GM13976 (cell line): ENCODE results near the gene LENG8.

Experiments used
- DNase-seq: peaks from one replicate; pipeline ENCODE4 v3.0.0; 2012; ENCODE audit warnings: low spot score
- in situ Hi-C: fragments of 300-500 bp; cut with MboI; formaldehyde crosslinking; loops from one replicate; pipeline ENCODE4 v1.12.0; 2022; ENCODE audit warnings: low sequenced_read_pairs, mixed read lengths, inconsistent platforms; ENCODE audit not compliant: unreplicated experiment
- TF ChIP-seq, protein P1 (sequence below): IDR thresholded peaks from 2 replicates; pipeline ENCODE4 v1.5.1; 2012; ENCODE audit warnings: borderline replicate concordance, mild to moderate bottlenecking; ENCODE audit not compliant: insufficient read depth; ENCODE audit errors: extremely low read depth, missing control alignments, control extremely low read depth

The LENG8 gene

DNA sequence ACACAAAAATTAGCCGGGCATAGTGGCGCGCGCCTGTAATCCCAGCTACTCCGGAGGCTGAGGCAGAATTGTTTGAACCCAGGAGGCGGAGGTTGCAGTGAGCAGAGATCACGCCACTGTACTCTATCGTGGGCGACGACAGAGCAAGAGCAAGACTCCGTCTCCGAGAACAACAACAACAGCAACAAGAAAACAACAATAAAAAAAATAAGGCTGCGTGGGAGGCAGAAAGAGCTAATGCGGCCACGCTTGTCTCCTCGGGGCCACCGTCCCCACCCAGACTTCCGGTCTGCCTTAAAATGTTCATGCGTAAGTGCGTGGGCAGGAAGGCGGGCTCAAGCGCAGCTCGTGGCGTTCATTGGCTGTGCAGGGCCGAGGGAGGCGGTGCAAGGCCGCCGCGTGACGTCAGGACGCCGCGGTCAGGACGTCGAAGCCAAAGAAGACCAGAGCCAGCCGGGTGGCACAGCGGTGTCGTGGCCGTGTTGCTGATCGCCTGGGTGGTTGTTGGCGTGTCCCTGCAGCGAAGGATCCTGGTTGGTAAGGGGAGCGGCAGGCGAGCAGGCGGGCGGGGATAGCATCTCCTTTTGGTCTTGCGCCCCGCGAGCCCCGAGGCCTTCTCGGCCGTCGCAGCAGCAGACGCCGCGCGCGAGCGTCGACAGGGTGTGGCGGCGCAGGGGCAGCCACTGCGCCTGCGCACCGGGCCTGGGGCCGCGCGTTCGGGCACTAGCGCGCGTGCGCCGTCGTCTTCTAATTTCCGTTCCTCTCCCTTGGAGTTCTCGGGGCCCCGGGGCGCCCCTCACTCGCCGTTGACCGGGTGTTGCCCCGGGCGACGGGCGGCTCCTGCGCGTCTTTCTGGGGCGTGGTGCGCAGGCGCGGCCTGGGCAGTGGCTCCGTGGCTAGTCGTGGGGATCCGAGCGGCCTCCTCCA is at the start of gene LENG8:
LENG8 (plus strand) TSS at position 426 of the 927 bp plus-strand sequence. CDS start 2,146 bp downstream, outside the sequence.
- in situ Hi-C loops: no loop called here
- TF ChIP-seq, protein P1, sequence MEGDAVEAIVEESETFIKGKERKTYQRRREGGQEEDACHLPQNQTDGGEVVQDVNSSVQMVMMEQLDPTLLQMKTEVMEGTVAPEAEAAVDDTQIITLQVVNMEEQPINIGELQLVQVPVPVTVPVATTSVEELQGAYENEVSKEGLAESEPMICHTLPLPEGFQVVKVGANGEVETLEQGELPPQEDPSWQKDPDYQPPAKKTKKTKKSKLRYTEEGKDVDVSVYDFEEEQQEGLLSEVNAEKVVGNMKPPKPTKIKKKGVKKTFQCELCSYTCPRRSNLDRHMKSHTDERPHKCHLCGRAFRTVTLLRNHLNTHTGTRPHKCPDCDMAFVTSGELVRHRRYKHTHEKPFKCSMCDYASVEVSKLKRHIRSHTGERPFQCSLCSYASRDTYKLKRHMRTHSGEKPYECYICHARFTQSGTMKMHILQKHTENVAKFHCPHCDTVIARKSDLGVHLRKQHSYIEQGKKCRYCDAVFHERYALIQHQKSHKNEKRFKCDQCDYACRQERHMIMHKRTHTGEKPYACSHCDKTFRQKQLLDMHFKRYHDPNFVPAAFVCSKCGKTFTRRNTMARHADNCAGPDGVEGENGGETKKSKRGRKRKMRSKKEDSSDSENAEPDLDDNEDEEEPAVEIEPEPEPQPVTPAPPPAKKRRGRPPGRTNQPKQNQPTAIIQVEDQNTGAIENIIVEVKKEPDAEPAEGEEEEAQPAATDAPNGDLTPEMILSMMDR: no peak
- peak; percentile 98 for DNase-seq

DNA sequence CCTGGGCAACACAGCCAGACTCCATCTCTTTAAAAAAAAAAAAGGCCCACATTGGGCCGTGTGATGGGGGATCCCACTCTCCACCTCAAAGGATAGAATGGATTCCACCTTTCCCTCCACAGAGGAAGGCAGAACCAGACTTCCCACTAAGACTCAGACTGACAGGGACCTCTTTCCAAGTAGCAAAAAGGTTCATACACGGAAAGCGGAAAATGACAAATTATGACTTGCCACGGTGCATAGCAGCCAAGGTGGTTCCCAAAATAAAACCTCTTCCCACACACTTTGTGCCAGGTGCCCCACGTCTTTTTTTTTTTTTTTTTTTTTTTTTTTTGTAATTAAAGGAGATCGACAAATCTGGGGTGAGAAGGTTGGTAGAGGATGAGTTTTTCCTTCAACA is 48.1 kb upstream of the LENG8 start:
- TF ChIP-seq, protein P1: no peak
- no peak for DNase-seq
- in situ Hi-C loops: no loop called here

DNA sequence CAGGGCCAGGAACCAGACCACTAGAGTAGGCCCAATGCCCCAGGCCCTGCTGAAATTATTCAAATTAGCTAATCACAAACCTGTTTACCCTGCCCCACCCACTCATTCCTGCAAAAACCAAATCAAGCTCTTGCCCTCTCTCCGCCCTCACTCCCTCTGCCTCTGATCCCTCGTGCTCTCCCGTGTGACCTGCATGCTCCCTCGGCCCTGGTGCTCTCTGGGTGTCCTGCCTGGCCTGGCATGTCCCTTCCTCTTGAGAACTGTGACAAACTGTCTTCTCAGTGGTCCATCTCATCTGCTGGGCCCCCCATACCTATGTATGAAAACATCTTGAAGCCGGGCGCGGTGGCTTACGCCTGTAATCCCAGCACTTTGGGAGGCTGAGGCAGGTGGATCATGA is 45.9 kb upstream of the LENG8 start:
- TF ChIP-seq, protein P1: no peak
- DNase-seq: no peak
- in situ Hi-C loops: no loop called here

DNA sequence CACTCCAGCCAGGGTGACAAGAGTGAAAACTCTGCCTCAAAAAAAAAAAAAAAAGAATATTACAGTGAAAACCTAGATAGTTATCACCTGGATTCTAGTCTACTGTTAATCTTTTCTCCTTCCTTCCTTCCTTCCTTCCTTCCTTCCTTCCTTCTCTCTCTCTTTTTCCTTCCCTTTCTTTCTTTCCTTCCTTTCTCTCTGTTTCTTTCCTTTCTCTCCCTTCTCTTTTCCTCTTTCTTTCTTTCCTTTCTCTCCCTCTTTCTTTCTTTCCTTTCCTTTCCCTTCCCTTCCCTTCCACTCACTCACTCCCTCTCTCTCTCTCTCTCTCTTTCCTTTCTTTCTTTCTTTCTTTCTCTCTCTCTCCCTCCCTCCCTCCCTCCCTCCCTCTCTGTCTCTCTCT is 43.4 kb upstream of the LENG8 start:
- TF ChIP-seq, protein P1: no peak
- no peak for DNase-seq
- in situ Hi-C loops: no loop called here

DNA sequence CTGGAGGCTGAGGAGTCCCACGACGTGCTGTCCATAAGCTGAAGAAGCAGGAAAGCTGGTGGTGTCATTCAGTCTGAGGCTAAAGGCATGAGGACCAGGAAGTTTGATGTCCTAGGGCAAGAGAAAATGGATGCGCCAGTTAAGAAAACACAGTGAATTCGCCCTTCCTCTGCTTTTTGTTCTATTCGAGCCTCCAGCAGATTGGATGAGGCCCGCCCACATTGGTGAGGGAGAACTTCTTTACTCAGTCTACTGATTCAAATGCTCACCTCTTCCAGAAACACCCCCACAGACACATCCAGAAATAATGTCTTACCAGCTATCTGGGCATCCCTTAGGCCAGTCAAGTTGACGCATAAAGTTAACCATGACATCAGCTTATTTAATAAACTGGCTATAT is 41.2 kb upstream of the LENG8 start:
- in situ Hi-C loops: no loop called here

DNA sequence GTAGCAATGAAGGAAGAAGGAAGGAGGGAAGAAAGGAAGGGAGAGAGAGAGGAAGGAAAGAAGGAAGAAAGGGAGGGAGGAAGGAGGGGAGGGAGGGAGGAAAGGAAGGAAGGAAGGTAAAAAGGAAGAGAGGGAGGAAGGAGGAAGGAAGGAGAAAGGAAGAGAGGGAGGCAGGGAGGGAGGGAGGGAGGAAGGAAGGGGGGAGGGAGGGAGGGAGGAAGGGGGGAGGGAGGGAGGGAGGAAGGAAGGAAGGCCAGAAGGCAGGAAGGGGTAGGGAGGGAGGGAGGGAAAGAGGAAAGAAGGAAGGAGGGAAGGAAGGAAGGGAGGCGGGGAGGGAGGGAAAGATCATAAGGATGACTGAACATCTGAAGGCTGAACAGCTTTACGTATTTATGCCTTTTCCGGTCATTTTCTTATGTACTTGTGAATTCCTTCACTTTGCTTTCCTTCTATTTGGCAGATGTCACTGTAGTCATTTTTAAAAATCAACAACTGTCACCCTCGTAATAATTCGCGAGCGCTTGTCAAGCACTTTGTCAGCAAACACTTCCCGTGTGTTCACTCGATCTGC is 40.5 kb upstream of the LENG8 start:
- in situ Hi-C loops: no loop called here
- TF ChIP-seq, protein P1: no peak
- DNase-seq: no peak

More for the DNA sequence above, 41.2 kb upstream of the LENG8 start:
- TF ChIP-seq, protein P1: no peak
- DNase-seq: no peak
